ENCODE results near the gene PSME2. TPM values are rescaled to one million over a fixed set of nuclear protein-coding genes. Genes with fewer than 3 reads are reported as not detected.

PSME2 gene
- total RNA-seq, 2 experiments from 2014 or later: 188 to 290 TPM

- H3K4me1 ChIP-seq (ENCODE audit: insufficient read depth, low read length, poor library complexity, severe bottlenecking): peaks cover 29% of the 10 kb centered on the region
- no peak overlapping the region for H3K27ac ChIP-seq (ENCODE audit: low read depth, low read length, poor library complexity, severe bottlenecking)
- BruUV-seq (replicated peaks): no TSS peak
- peaks cover 45% of the 10 kb centered on the region for H3K36me3 ChIP-seq (ENCODE audit: insufficient read depth, low read length)
- H3K9me2 ChIP-seq (ENCODE audit: insufficient read depth, low read length): no peaks in the 10 kb centered on the region
- H3K4me2 ChIP-seq (ENCODE audit: low read length): no peak overlapping the region
- ChIA-PET POLR2A (interaction anchor here (1.5 kb wide), 1 partner anchor 29 kb away, joined by 5 read pairs; the partner anchor contains the start of gene IRF9), CTCF (ENCODE audit: unreplicated experiment) (no interaction called here)
- peaks cover 16% of the 10 kb centered on the region; the same call in 1 of the 2 replicates for H3K79me2 ChIP-seq (ENCODE audit: insufficient read depth, low read depth, low read length)
- H3K4me3 ChIP-seq (ENCODE audit: low read depth, low read length, poor library complexity, severe bottlenecking): no peak overlapping the region
- H3K9me3 ChIP-seq (ENCODE audit: low read length): no peaks in the 10 kb centered on the region
- intact Hi-C loops (cut with micrococcal nuclease; ENCODE audit: unreplicated experiment): no loop called here
- no peak for DNase-seq (ENCODE audit: low spot score)
- H2AFZ ChIP-seq (ENCODE audit: low read length): no peak overlapping the region
- H4K20me1 ChIP-seq (ENCODE audit: insufficient read depth, low read length): no peaks in the 10 kb centered on the region
- TF ChIP-seq CTCF (conservative IDR thresholded peaks at IDR 0.05; ENCODE audit: low read length) (no peak), EZH2phosphoT487 (IDR thresholded peaks at IDR 0.05; ENCODE audit: borderline replicate concordance, low read depth, low read length) (no peak)
These were observed 44.0 kb upstream of the PSME2 start for GRCh38 chr14:24190416-24190815.

- peak overlapping the region; percentile 93 for H3K4me2 ChIP-seq (ENCODE audit: low read length)
- DNase-seq (ENCODE audit: low spot score): no peak
- H3K4me1 ChIP-seq (ENCODE audit: insufficient read depth, low read length, poor library complexity, severe bottlenecking): peaks cover 22% of the 10 kb centered on the region
- peak overlapping the region; percentile 19; the same call in 1 of the 2 replicates for H2AFZ ChIP-seq (ENCODE audit: low read length)
- H3K79me2 ChIP-seq (ENCODE audit: insufficient read depth, low read depth, low read length): peaks cover 13% of the 10 kb centered on the region; the same call in 1 of the 2 replicates
- ChIA-PET CTCF (ENCODE audit: unreplicated experiment) (no interaction called here), POLR2A (interaction anchor here (1.5 kb wide), 1 partner anchor 28 kb away, joined by 5 read pairs; the partner anchor contains the start of gene IRF9)
- H3K9me2 ChIP-seq (ENCODE audit: insufficient read depth, low read length): no peaks in the 10 kb centered on the region
- BruUV-seq (replicated peaks): no TSS peak
- no peaks in the 10 kb centered on the region for H4K20me1 ChIP-seq (ENCODE audit: insufficient read depth, low read length)
- H3K4me3 ChIP-seq (ENCODE audit: low read depth, low read length, poor library complexity, severe bottlenecking): peak overlapping the region; percentile 85
- peak overlapping the region; percentile 26 for H3K27ac ChIP-seq (ENCODE audit: low read depth, low read length, poor library complexity, severe bottlenecking)
- no peak for TF ChIP-seq EZH2phosphoT487 (IDR thresholded peaks at IDR 0.05; ENCODE audit: borderline replicate concordance, low read depth, low read length)
- TF ChIP-seq CTCF (conservative IDR thresholded peaks at IDR 0.05; ENCODE audit: low read length): no peak
- H3K36me3 ChIP-seq (ENCODE audit: insufficient read depth, low read length): peaks cover 55% of the 10 kb centered on the region
- H3K9me3 ChIP-seq (ENCODE audit: low read length): no peaks in the 10 kb centered on the region
- intact Hi-C loops (cut with micrococcal nuclease; ENCODE audit: unreplicated experiment): loop anchor here (2.0 kb wide), 3 partner anchors 29 to 53 kb away; partner anchors contain the start of genes EMC9, IRF9 and TINF2
These were observed 43.0 kb upstream of the PSME2 start for GRCh38 chr14:24189460-24189859.

GRCh38 chr14:24189059-24189375, 42.6 kb upstream of the PSME2 start:
- H3K4me2 ChIP-seq (ENCODE audit: low read length): peak overlapping the region; percentile 93
- peak overlapping the region; percentile 19; the same call in 1 of the 2 replicates for H2AFZ ChIP-seq (ENCODE audit: low read length)
- no peaks in the 10 kb centered on the region for H3K9me3 ChIP-seq (ENCODE audit: low read length)
- ChIA-PET POLR2A (interaction anchor here (0.6 kb wide), 1 partner anchor 28 kb away, joined by 3 read pairs; the partner anchor contains the start of gene IRF9), CTCF (ENCODE audit: unreplicated experiment) (no interaction called here)
- peaks cover 11% of the 10 kb centered on the region; the same call in 1 of the 2 replicates for H3K79me2 ChIP-seq (ENCODE audit: insufficient read depth, low read depth, low read length)
- peaks cover 18% of the 10 kb centered on the region for H3K4me1 ChIP-seq (ENCODE audit: insufficient read depth, low read length, poor library complexity, severe bottlenecking)
- H4K20me1 ChIP-seq (ENCODE audit: insufficient read depth, low read length): no peaks in the 10 kb centered on the region
- TF ChIP-seq CTCF (conservative IDR thresholded peaks at IDR 0.05; ENCODE audit: low read length) (no peak), EZH2phosphoT487 (IDR thresholded peaks at IDR 0.05; ENCODE audit: borderline replicate concordance, low read depth, low read length) (no peak)
- intact Hi-C loops (cut with micrococcal nuclease; ENCODE audit: unreplicated experiment): loop anchor here (2.0 kb wide), 3 partner anchors 28 to 54 kb away; partner anchors contain the start of genes EMC9, IRF9 and TINF2
- peaks cover 58% of the 10 kb centered on the region for H3K36me3 ChIP-seq (ENCODE audit: insufficient read depth, low read length)
- H3K4me3 ChIP-seq (ENCODE audit: low read depth, low read length, poor library complexity, severe bottlenecking): peak overlapping the region; percentile 85
- no peak for DNase-seq (ENCODE audit: low spot score)
- H3K27ac ChIP-seq (ENCODE audit: low read depth, low read length, poor library complexity, severe bottlenecking): peak overlapping the region; percentile 26
- no TSS peak for BruUV-seq (replicated peaks)
- H3K9me2 ChIP-seq (ENCODE audit: insufficient read depth, low read length): no peaks in the 10 kb centered on the region
